Measurements from ENCODE around the gene GPR84.

DNA sequence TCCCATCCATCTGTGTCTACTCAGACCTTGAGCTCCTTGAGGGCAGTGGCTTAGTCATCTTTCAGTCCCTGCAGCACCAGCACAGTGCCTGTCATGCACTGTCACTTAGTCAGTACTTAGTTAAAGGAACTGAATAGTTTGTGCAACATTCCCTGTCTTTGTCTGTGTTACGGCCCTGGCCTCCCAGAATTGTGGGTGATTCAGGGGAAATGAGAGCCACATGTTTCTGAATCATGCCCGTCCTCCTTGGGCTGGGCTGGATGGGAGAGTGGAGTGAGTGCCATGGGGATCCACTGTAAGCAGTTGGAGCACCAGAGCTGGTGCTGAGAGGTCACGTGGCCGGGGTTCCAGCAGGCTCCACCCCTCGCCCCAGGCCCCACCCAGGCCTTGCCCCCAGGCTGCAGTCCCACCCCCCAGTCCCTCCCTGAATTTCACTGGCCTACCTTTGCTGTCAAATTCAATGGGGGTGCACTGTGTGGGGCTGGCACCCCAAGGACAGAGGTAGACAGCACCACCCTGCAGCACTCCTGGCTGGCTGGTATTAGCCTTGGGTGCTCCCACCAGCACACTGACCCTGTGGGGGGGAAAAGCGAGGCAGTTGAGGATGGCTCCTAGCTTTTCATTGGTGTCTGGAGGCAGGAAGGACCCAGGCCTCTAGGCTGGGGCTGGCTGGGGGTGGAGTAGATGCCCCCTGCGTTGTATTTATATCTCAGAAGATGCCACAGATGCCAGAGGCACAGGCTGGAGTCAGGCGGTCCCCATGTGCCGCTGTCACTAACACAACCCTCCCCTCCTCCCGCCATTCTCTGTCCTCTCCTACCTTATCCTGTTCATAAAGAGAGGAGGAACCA, 47.3 kb upstream of the GPR84 start:
- TF ChIP-seq, protein P1, sequence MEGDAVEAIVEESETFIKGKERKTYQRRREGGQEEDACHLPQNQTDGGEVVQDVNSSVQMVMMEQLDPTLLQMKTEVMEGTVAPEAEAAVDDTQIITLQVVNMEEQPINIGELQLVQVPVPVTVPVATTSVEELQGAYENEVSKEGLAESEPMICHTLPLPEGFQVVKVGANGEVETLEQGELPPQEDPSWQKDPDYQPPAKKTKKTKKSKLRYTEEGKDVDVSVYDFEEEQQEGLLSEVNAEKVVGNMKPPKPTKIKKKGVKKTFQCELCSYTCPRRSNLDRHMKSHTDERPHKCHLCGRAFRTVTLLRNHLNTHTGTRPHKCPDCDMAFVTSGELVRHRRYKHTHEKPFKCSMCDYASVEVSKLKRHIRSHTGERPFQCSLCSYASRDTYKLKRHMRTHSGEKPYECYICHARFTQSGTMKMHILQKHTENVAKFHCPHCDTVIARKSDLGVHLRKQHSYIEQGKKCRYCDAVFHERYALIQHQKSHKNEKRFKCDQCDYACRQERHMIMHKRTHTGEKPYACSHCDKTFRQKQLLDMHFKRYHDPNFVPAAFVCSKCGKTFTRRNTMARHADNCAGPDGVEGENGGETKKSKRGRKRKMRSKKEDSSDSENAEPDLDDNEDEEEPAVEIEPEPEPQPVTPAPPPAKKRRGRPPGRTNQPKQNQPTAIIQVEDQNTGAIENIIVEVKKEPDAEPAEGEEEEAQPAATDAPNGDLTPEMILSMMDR (IDR thresholded peaks at IDR 0.05): no peak
- TF ChIP-seq POLR2AphosphoS5 (IDR thresholded peaks at IDR 0.05; ENCODE audit: insufficient read depth in 1 of 2, low read depth in 1 of 2) (peak in 1 of 2 donors; percentile 40), POLR2A (IDR thresholded peaks at IDR 0.05) (no peak)

Measured in vagina (tissue), 2 donors.